ENCODE results near the gene VWA3B. TPM values are rescaled to one million over a fixed set of nuclear protein-coding genes. Genes with fewer than 3 reads are reported as not detected.

Gene VWA3B
- total RNA-seq, 1 donor from 2014 or later: 0.52 TPM

DNA sequence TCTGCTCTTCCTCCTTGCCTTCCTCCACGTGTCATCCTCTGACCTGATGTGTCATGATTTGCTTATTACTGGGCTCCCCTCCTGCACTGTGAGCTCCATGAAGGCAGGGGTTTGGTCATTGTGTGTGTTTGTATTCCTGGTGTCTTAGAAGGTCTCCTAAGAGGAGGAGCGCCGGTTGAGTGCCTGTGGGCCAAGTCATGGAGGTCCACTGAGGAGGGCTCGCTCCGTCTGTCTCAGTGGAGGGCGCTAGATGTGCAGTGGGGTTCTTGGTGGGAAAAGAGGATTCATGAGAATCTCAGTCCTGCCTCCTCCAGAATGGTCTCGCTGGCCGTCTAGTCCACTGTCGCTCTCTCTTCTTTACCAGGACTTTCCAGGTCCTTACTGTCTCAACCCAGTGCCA is 100.2 kb downstream of the VWA3B start:
- intact Hi-C loops (cut with micrococcal nuclease): no loop called here
- no peak for DNase-seq
- Histone ChIP-seq H3K4me3 (no peak overlapping the region), H3K36me3 (no peaks in the 10 kb centered on the region), H3K27ac (replicated peaks) (no peak overlapping the region), H3K27me3 (ENCODE audit: low read depth) (no peaks in the 10 kb centered on the region), H3K9me3 (replicated peaks) (no peaks in the 10 kb centered on the region), H3K4me1 (no peaks in the 10 kb centered on the region)
- TF ChIP-seq, protein P1, sequence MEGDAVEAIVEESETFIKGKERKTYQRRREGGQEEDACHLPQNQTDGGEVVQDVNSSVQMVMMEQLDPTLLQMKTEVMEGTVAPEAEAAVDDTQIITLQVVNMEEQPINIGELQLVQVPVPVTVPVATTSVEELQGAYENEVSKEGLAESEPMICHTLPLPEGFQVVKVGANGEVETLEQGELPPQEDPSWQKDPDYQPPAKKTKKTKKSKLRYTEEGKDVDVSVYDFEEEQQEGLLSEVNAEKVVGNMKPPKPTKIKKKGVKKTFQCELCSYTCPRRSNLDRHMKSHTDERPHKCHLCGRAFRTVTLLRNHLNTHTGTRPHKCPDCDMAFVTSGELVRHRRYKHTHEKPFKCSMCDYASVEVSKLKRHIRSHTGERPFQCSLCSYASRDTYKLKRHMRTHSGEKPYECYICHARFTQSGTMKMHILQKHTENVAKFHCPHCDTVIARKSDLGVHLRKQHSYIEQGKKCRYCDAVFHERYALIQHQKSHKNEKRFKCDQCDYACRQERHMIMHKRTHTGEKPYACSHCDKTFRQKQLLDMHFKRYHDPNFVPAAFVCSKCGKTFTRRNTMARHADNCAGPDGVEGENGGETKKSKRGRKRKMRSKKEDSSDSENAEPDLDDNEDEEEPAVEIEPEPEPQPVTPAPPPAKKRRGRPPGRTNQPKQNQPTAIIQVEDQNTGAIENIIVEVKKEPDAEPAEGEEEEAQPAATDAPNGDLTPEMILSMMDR (IDR thresholded peaks at IDR 0.05; ENCODE audit: borderline replicate concordance): no peak

DNA sequence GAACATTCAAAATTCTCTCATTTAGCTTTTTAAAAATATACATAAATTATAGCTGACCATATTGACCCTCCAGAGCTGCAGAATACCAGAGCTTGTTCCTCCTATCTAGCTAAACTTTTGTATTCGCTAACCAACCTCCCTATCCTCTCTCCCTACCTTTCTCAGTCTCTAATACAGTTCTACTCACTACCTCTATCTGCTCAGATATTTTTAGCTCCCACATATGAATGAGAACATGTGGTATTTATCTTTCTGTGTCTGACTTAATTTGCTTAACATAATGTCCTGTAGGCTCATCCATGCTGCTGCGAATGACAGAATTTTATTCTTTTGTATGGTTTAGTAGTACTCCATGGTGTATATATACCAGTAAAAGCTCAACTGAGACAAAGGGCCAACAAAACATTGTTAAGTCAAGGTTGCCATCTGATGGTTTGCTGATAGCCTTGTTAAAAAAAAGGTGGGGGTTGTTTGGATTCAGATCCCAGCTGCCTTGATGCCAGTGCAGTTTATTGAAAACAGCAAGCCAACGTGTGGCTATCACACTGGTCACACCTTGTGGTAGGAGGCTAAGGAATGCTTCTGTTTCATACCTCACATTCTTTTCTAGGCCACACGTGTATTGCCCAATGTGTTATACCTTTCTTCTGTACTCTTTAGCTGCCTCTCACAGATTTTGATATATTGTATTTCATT is 101.5 kb downstream of the VWA3B start:
- intact Hi-C loops (cut with micrococcal nuclease): no loop called here
- Histone ChIP-seq H3K27me3 (ENCODE audit: low read depth) (no peaks in the 10 kb centered on the region), H3K4me3 (no peak overlapping the region), H3K9me3 (replicated peaks) (no peaks in the 10 kb centered on the region), H3K27ac (replicated peaks) (no peak overlapping the region), H3K36me3 (no peaks in the 10 kb centered on the region), H3K4me1 (no peaks in the 10 kb centered on the region)
- TF ChIP-seq, protein P1 (IDR thresholded peaks at IDR 0.05; ENCODE audit: borderline replicate concordance): peak; percentile 14
- DNase-seq: no peak

DNA sequence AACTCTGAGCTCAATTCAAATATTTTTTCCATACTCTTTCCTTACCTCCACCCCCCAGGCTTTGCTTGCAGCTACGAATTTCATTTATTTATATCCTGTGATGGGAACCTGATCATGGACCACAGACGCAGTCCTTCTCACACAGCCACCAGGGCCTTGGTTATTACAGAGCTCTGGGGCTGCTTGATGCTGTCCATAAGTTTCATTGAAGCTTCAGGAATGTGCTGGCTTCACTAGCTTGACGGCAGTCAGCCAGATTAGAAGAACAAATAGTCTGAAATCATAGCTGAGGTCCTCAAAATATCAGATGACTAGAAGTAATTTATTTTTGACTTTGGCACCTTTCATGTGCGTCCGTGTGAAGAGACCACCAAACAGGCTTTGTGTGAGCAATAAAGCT is 104.9 kb downstream of the VWA3B start:
- Histone ChIP-seq H3K27ac (replicated peaks) (no peak overlapping the region), H3K27me3 (ENCODE audit: low read depth) (no peaks in the 10 kb centered on the region), H3K4me3 (no peak overlapping the region), H3K36me3 (no peaks in the 10 kb centered on the region), H3K9me3 (replicated peaks) (no peaks in the 10 kb centered on the region), H3K4me1 (no peaks in the 10 kb centered on the region)
- intact Hi-C loops (cut with micrococcal nuclease): no loop called here
- TF ChIP-seq, protein P1 (IDR thresholded peaks at IDR 0.05; ENCODE audit: borderline replicate concordance): no peak
- no peak for DNase-seq

DNA sequence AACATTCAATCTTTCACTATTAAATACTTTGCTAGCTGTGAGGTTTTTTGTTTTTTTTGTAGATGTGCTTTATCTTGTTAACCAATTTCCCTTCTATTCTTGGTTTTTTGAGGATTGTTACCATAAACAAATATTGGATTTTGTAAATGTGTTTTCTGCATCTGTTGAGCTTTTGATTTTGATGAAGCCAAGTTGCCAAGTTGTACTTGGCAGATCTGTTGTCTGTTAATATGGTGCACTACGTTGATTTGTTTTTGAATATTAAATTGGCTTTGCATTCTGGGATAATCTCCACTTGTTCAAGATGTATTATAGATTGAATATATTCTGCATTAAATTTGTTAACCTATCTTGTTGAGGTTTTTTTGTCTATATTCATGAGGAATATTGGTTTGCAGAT is 114.6 kb downstream of the VWA3B start:
- TF ChIP-seq, protein P1 (IDR thresholded peaks at IDR 0.05; ENCODE audit: borderline replicate concordance): no peak
- Histone ChIP-seq H3K9me3 (replicated peaks) (no peaks in the 10 kb centered on the region), H3K4me3 (no peak overlapping the region), H3K27me3 (ENCODE audit: low read depth) (no peaks in the 10 kb centered on the region), H3K27ac (replicated peaks) (no peak overlapping the region), H3K36me3 (no peaks in the 10 kb centered on the region), H3K4me1 (no peaks in the 10 kb centered on the region)
- DNase-seq: no peak
- intact Hi-C loops (cut with micrococcal nuclease): no loop called here

DNA sequence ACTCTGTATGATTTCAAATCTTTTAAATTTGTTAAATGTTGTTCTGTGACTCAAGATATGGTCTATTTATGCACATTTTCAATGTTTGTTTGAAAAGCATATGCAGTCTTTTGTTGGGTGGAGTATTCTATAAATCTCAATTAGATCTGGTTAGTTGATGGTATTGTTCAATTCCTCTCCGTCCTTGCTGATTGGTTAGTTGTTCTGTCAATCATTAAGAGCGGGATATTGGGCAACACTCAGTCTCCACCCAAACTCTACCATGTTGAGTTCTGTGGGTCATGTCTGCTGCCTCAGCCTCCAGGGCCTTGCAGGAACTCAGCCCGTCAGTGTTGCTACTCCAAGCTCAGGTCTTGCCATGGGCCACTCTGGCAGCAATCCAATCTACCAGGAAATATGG is 118.9 kb downstream of the VWA3B start:
- no peak for DNase-seq
- TF ChIP-seq, protein P1 (IDR thresholded peaks at IDR 0.05; ENCODE audit: borderline replicate concordance): no peak
- intact Hi-C loops (cut with micrococcal nuclease): no loop called here

More for the DNA sequence above, 118.9 kb downstream of the VWA3B start:
- Histone ChIP-seq H3K27ac (replicated peaks) (no peak overlapping the region), H3K9me3 (replicated peaks) (no peaks in the 10 kb centered on the region), H3K4me1 (no peaks in the 10 kb centered on the region), H3K36me3 (no peaks in the 10 kb centered on the region), H3K4me3 (no peak overlapping the region), H3K27me3 (ENCODE audit: low read depth) (peaks cover 3% of the 10 kb centered on the region)
